H9 (cell line): Measurements from ENCODE around the gene TBXAS1. TPM values are rescaled to one million over a fixed set of nuclear protein-coding genes. Genes with fewer than 3 reads are reported as not detected.

Experiments used
- DNase-seq: peaks from one replicate; pipeline ENCODE4 v3.0.0-alpha.2; 2017
- H2AFZ ChIP-seq: one replicate; pipeline ENCODE4 v1.6.1; 2013; ENCODE audit warnings: mild to moderate bottlenecking, low read length, control low read depth, moderate library complexity
- H2AK5ac ChIP-seq: 2 replicates; pipeline ENCODE4 v1.6.1; 2013; ENCODE audit warnings: low read length, control low read depth, mixed read lengths; ENCODE audit not compliant: insufficient read length
- H2BK120ac ChIP-seq: one replicate; pipeline ENCODE4 v1.6.1; 2013; ENCODE audit warnings: low read depth, mild to moderate bottlenecking, low read length, control low read depth, inconsistent platforms; ENCODE audit not compliant: poor library complexity, severe bottlenecking
- H2BK12ac ChIP-seq: 2 replicates; pipeline ENCODE4 v1.6.1; 2013; ENCODE audit warnings: low read length, control low read depth, mixed read lengths, low read depth; ENCODE audit not compliant: insufficient read length
- H2BK15ac ChIP-seq: 2 replicates; pipeline ENCODE4 v1.6.1; 2013; ENCODE audit warnings: low read depth, low read length, control low read depth
- H2BK20ac ChIP-seq: one replicate; pipeline ENCODE4 v1.6.1; 2013; ENCODE audit warnings: low read depth, mild to moderate bottlenecking, low read length, control low read depth, inconsistent platforms; ENCODE audit not compliant: poor library complexity, severe bottlenecking
- H2BK5ac ChIP-seq: 2 replicates; pipeline ENCODE4 v1.6.1; 2013; ENCODE audit warnings: low read length, control low read depth, mixed read lengths; ENCODE audit not compliant: insufficient read length
- H3K14ac ChIP-seq: 2 replicates; pipeline ENCODE4 v1.6.1; 2013; ENCODE audit warnings: low read length, control low read depth; ENCODE audit not compliant: insufficient read depth
- H3K18ac ChIP-seq: 2 replicates; pipeline ENCODE4 v1.6.1; 2013; ENCODE audit warnings: low read depth, mild to moderate bottlenecking, mixed read lengths, low read length, control low read depth; ENCODE audit not compliant: insufficient read length
- H3K23ac ChIP-seq: 2 replicates; pipeline ENCODE4 v1.6.1; 2013; ENCODE audit warnings: low read length, control low read depth, mixed read lengths, low read depth; ENCODE audit not compliant: insufficient read length
- H3K23me2 ChIP-seq: 2 replicates; pipeline ENCODE4 v1.6.1; 2013; ENCODE audit warnings: low read depth, mild to moderate bottlenecking, mixed read lengths, low read length, control low read depth; ENCODE audit not compliant: insufficient read length, poor library complexity, severe bottlenecking
- H3K27ac ChIP-seq: 2 replicates; pipeline ENCODE4 v1.5.1; 2013; ENCODE audit warnings: low read length, control low read depth, mixed read lengths, low read depth; ENCODE audit not compliant: insufficient read length
- H3K27me3 ChIP-seq: 2 replicates; pipeline ENCODE4 v1.6.1; 2013; ENCODE audit warnings: low read length, control low read depth, inconsistent platforms; ENCODE audit not compliant: insufficient read depth
- H3K4ac ChIP-seq: 2 replicates; pipeline ENCODE4 v1.6.1; 2013; ENCODE audit warnings: low read depth, mild to moderate bottlenecking, control low read depth, inconsistent platforms, low read length, moderate library complexity
- H3K4me1 ChIP-seq: 2 replicates; pipeline ENCODE4 v1.6.1; 2013; ENCODE audit warnings: low read length, control low read depth, inconsistent platforms; ENCODE audit not compliant: insufficient read depth
- H3K4me2 ChIP-seq: 2 replicates; pipeline ENCODE4 v1.6.1; 2013; ENCODE audit warnings: low read length, control low read depth, mixed read lengths; ENCODE audit not compliant: insufficient read length, insufficient read depth
- H3K56ac ChIP-seq: 2 replicates; pipeline ENCODE4 v1.6.1; 2013; ENCODE audit warnings: low read depth, mild to moderate bottlenecking, mixed read lengths, low read length, control low read depth; ENCODE audit not compliant: insufficient read length
- H3K79me1 ChIP-seq: 2 replicates; pipeline ENCODE4 v1.6.1; 2013; ENCODE audit warnings: low read depth, mild to moderate bottlenecking, moderate library complexity, low read length, control low read depth, inconsistent platforms; ENCODE audit not compliant: insufficient read depth, poor library complexity, severe bottlenecking
- H3K79me2 ChIP-seq: 2 replicates; pipeline ENCODE4 v1.6.1; 2013; ENCODE audit warnings: low read length, control low read depth, inconsistent platforms; ENCODE audit not compliant: insufficient read depth
- H3K9ac ChIP-seq: 2 replicates; pipeline ENCODE4 v1.6.1; 2013; ENCODE audit warnings: low read length, control low read depth, mixed read lengths; ENCODE audit not compliant: insufficient read length; ENCODE audit errors: extremely low read depth
- H3K9me3 ChIP-seq: one replicate; pipeline ENCODE4 v1.6.1; 2013; ENCODE audit warnings: low read depth, low read length, inconsistent platforms; ENCODE audit not compliant: control insufficient read depth
- H3T11ph ChIP-seq: one replicate; pipeline ENCODE4 v1.6.1; 2013; ENCODE audit warnings: mild to moderate bottlenecking, low read length, control low read depth, inconsistent platforms
- H4K20me1 ChIP-seq: one replicate; pipeline ENCODE4 v1.6.1; 2013; ENCODE audit not compliant: control insufficient read depth, insufficient read length, insufficient read depth
- H4K5ac ChIP-seq: 2 replicates; pipeline ENCODE4 v1.6.1; 2013; ENCODE audit warnings: low read depth, mild to moderate bottlenecking, mixed read lengths, low read length, control low read depth; ENCODE audit not compliant: insufficient read length
- H4K8ac ChIP-seq: replicated peaks from 2 replicates; pipeline ENCODE4 v1.6.1; 2013; ENCODE audit warnings: low read length, control low read depth, mixed read lengths, low read depth; ENCODE audit not compliant: insufficient read length
- H4K91ac ChIP-seq: 2 replicates; pipeline ENCODE4 v1.6.1; 2013; ENCODE audit warnings: low read depth, mild to moderate bottlenecking, moderate library complexity, mixed read lengths, low read length, control low read depth; ENCODE audit not compliant: insufficient read length
- H3K27ac Mint-ChIP-seq, 3 experiments: 2 replicates in 2 of 3; 3 replicates in 1 of 3; pipeline ENCODE4 v1.8.0; 2020 to 2021; ENCODE audit warnings: mixed read lengths in 3 of 3, mild to moderate bottlenecking in 1 of 3, moderate library complexity in 1 of 3
- H3K27me3 Mint-ChIP-seq: 2 replicates; pipeline ENCODE4 v1.8.0; 2021; ENCODE audit warnings: low read depth, mild to moderate bottlenecking, moderate library complexity, mixed read lengths
- H3K36me3 Mint-ChIP-seq, 3 experiments: 2 replicates in 2 of 3; 3 replicates in 1 of 3; pipeline ENCODE4 v1.8.0; 2020 to 2021; ENCODE audit warnings: low read depth in 3 of 3, mixed read lengths in 3 of 3; ENCODE audit not compliant: insufficient read depth in 1 of 3
- H3K4me1 Mint-ChIP-seq, 2 experiments: 2 replicates each; pipeline ENCODE4 v1.8.0; 2020; ENCODE audit warnings: mixed read lengths in 2 of 2
- H3K4me3 Mint-ChIP-seq, 2 experiments: 2 replicates in 1 of 2; 3 replicates in 1 of 2; pipeline ENCODE4 v1.8.0; 2020 to 2021; ENCODE audit warnings: mild to moderate bottlenecking in 2 of 2, mixed read lengths in 2 of 2, moderate library complexity in 1 of 2
- H3K9me3 Mint-ChIP-seq, 2 experiments: 2 replicates in 1 of 2; 3 replicates in 1 of 2; pipeline ENCODE4 v1.8.0; 2020; ENCODE audit warnings: mild to moderate bottlenecking in 2 of 2, mixed read lengths in 2 of 2, moderate library complexity in 1 of 2
- WGBS: extraction: QIAGEN DNeasy Blood & Tissue Kit; methylation state at CpG from one replicate; pipeline ENCODE4 v1.1.7; 2013; ENCODE audit warnings: missing lambda C conversion rate, low lambda C conversion rate, mixed read lengths; ENCODE audit not compliant: insufficient read length; ENCODE audit errors: extremely low coverage; 5-methylcytosine and 5-hydroxymethylcytosine counted together
- total RNA-seq: library from RNA; stranded (reverse); gene quantifications from 2 replicates; pipeline ENCODE4 v1.2.1, GENCODE V29; 2021
- TF ChIP-seq, protein P1 (sequence below): fragments of 200-600 bp; sonication (generic); conservative IDR thresholded peaks from 3 replicates; pipeline ENCODE4 v1.8.0; 2021; ENCODE audit warnings: antibody characterized with exemption, mild to moderate bottlenecking

TBXAS1 gene
- total RNA-seq, 1 experiment from 2014 or later, result 0.39 TPM

DNA sequence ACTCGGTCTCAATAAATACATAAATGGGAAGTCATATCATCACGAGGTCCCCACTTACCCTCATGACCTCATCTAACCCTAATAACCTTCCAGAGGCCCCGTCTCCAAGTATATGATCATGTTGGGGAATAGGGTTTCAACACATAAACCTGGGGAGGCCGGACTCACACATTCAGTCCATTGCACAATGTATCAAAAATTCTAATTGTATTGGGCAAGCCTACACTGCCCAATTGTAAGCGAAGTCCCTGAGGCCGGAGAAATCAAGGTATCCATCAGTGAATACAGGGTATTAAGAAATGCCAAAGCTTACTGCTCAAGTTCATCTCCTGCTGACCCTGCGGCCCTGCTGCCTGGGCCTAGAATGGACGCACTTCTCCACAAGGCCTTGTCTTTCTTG is 164.1 kb downstream of the TBXAS1 start:
- Histone ChIP-seq H4K20me1 (no peaks in the 10 kb centered on the region), H2BK12ac (no peak overlapping the region), H2BK120ac (no peak overlapping the region), H2BK20ac (no peak overlapping the region), H3K14ac (no peak overlapping the region), H3K23ac (no peak overlapping the region), H3K9me3 (no peaks in the 10 kb centered on the region), H2AK5ac (no peak overlapping the region), H3T11ph (no peak overlapping the region), H4K8ac (no peak overlapping the region), H3K4me2 (no peak overlapping the region), H3K18ac (no peak overlapping the region), H3K23me2 (no peaks in the 10 kb centered on the region), H2BK5ac (no peak overlapping the region), H4K5ac (no peak overlapping the region), H2BK15ac (no peak overlapping the region), H3K9ac (no peak overlapping the region), H3K27me3 (no peaks in the 10 kb centered on the region; the same call in 1 of the 2 replicates), H3K56ac (no peak overlapping the region), H2AFZ (no peak overlapping the region), H3K4me1 (no peaks in the 10 kb centered on the region), H3K4ac (no peak overlapping the region), H4K91ac (no peak overlapping the region), H3K27ac (no peak overlapping the region), H3K79me1 (no peaks in the 10 kb centered on the region), H3K79me2 (no peaks in the 10 kb centered on the region)
- Mint-ChIP-seq H3K27ac (no peak overlapping the region), H3K4me1 (peaks cover 10 to 13% of the 10 kb centered on the region in 2 experiments), H3K27me3 (peaks cover 6% of the 10 kb centered on the region; the same call in 1 of the 2 replicates), H3K4me3 (no peak overlapping the region), H3K36me3 (no peaks in the 10 kb centered on the region), H3K9me3 (no peaks in the 10 kb centered on the region)
- TF ChIP-seq, protein P1, sequence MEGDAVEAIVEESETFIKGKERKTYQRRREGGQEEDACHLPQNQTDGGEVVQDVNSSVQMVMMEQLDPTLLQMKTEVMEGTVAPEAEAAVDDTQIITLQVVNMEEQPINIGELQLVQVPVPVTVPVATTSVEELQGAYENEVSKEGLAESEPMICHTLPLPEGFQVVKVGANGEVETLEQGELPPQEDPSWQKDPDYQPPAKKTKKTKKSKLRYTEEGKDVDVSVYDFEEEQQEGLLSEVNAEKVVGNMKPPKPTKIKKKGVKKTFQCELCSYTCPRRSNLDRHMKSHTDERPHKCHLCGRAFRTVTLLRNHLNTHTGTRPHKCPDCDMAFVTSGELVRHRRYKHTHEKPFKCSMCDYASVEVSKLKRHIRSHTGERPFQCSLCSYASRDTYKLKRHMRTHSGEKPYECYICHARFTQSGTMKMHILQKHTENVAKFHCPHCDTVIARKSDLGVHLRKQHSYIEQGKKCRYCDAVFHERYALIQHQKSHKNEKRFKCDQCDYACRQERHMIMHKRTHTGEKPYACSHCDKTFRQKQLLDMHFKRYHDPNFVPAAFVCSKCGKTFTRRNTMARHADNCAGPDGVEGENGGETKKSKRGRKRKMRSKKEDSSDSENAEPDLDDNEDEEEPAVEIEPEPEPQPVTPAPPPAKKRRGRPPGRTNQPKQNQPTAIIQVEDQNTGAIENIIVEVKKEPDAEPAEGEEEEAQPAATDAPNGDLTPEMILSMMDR, result no peak
- DNase-seq, result no peak
- WGBS, result no CpG with 5 or more reads among the region's 8 CpGs
